DND-41 (cell line): ENCODE data around the gene TCF20.

Experiments
- ATAC-seq: fragments of 200-7000 bp; cut with Tn5 transposase; 3 replicates; pipeline ENCODE4 v1.9.1; 2021; ENCODE audit warnings: low read depth; ENCODE audit not compliant: insufficient read depth
- DNase-seq: peaks from one replicate; pipeline ENCODE4 v3.0.0-alpha.2; 2020
- H2AFZ ChIP-seq: 2 replicates; pipeline ENCODE4 v1.6.0; 2012; ENCODE audit warnings: low read depth, low read length
- H3K27ac ChIP-seq: 2 replicates; pipeline ENCODE4 v1.5.1; 2012; ENCODE audit warnings: low read length, inconsistent platforms
- H3K27me3 ChIP-seq: fragments of 200-600 bp; sonication (generic); 2 replicates; pipeline ENCODE4 v1.6.0; 2012; ENCODE audit warnings: low read length, mild to moderate bottlenecking, inconsistent platforms; ENCODE audit not compliant: insufficient read depth, poor library complexity
- H3K36me3 ChIP-seq: 2 replicates; pipeline ENCODE4 v1.5.1; 2012; ENCODE audit warnings: low read length, inconsistent platforms; ENCODE audit not compliant: insufficient read depth
- H3K4me1 ChIP-seq: 2 replicates; pipeline ENCODE4 v1.5.1; 2012; ENCODE audit warnings: mild to moderate bottlenecking, low read length; ENCODE audit not compliant: insufficient read depth
- H3K4me2 ChIP-seq: 2 replicates; pipeline ENCODE4 v1.6.0; 2012; ENCODE audit warnings: mild to moderate bottlenecking, moderate library complexity, low read length, inconsistent platforms; ENCODE audit not compliant: insufficient read depth
- H3K4me3 ChIP-seq, 2 experiments: fragments of 200-600 bp in 1 of 2; shearing (Covaris generic) in 1 of 2; 2 replicates each; pipeline ENCODE4 v1.5.1; 2012 to 2016; ENCODE audit warnings: inconsistent platforms in 2 of 2, low read length in 2 of 2, mild to moderate bottlenecking in 2 of 2, low read depth in 1 of 2, moderate library complexity in 1 of 2
- H3K79me2 ChIP-seq: 2 replicates; pipeline ENCODE4 v1.6.0; 2012; ENCODE audit warnings: low read length, inconsistent platforms; ENCODE audit not compliant: insufficient read depth
- H3K9ac ChIP-seq: 2 replicates; pipeline ENCODE4 v1.6.0; 2012; ENCODE audit warnings: low read depth, mild to moderate bottlenecking, inconsistent platforms, low read length, moderate library complexity
- H3K9me3 ChIP-seq: 2 replicates; pipeline ENCODE4 v1.5.1; 2012; ENCODE audit warnings: low read length, moderate library complexity, mild to moderate bottlenecking, inconsistent platforms; ENCODE audit not compliant: insufficient read depth, severe bottlenecking
- H4K20me1 ChIP-seq: 2 replicates; pipeline ENCODE4 v1.6.0; 2012; ENCODE audit warnings: low read length; ENCODE audit not compliant: insufficient read depth
- CTCF ChIP-seq: IDR thresholded peaks from 2 replicates; pipeline ENCODE4 v1.5.1; 2012; ENCODE audit warnings: borderline replicate concordance, low read length, moderate library complexity, mild to moderate bottlenecking; ENCODE audit not compliant: poor library complexity, severe bottlenecking; ENCODE audit errors: extremely low read depth
- EZH2 ChIP-seq: IDR thresholded peaks from 3 replicates; pipeline ENCODE4 v1.6.1; 2012; ENCODE audit warnings: borderline replicate concordance, low read depth, mild to moderate bottlenecking, moderate library complexity, low read length, inconsistent platforms; ENCODE audit not compliant: severe bottlenecking

Gene TCF20

GRCh38 chr22:42314709-42315391 lies 44.4 kb upstream of the TCF20 start:
- no peak overlapping the region for H2AFZ ChIP-seq
- TF ChIP-seq CTCF (no peak), EZH2 (no peak)
- no peak overlapping the region for H3K9ac ChIP-seq
- H3K9me3 ChIP-seq: no peaks in the 10 kb centered on the region
- ATAC-seq (no peak), DNase-seq (no peak)
- H3K27ac ChIP-seq: no peak overlapping the region
- H3K4me2 ChIP-seq: no peak overlapping the region
- peaks cover 15% of the 10 kb centered on the region for H3K79me2 ChIP-seq
- no peak overlapping the region for H3K4me3 ChIP-seq
- H3K27me3 ChIP-seq: no peaks in the 10 kb centered on the region
- no peaks in the 10 kb centered on the region for H3K4me1 ChIP-seq
- no peaks in the 10 kb centered on the region for H3K36me3 ChIP-seq
- peaks cover 85% of the 10 kb centered on the region for H4K20me1 ChIP-seq

GRCh38 chr22:42313804-42314581 lies 43.5 kb upstream of the TCF20 start:
- Histone ChIP-seq H3K4me1 (no peaks in the 10 kb centered on the region), H4K20me1 (peaks cover 87% of the 10 kb centered on the region), H3K79me2 (peaks cover 15% of the 10 kb centered on the region), H3K27me3 (no peaks in the 10 kb centered on the region), H3K9me3 (no peaks in the 10 kb centered on the region), H3K9ac (no peak overlapping the region), H3K36me3 (no peaks in the 10 kb centered on the region), H3K4me2 (no peak overlapping the region), H3K27ac (no peak overlapping the region), H2AFZ (no peak overlapping the region), H3K4me3 (no peak overlapping the region)
- TF ChIP-seq EZH2: no peak
- peak; percentile 33 for TF ChIP-seq CTCF
- ATAC-seq (peak; percentile 52; the same call in 2 of the 3 replicates), DNase-seq (no peak)

DNA sequence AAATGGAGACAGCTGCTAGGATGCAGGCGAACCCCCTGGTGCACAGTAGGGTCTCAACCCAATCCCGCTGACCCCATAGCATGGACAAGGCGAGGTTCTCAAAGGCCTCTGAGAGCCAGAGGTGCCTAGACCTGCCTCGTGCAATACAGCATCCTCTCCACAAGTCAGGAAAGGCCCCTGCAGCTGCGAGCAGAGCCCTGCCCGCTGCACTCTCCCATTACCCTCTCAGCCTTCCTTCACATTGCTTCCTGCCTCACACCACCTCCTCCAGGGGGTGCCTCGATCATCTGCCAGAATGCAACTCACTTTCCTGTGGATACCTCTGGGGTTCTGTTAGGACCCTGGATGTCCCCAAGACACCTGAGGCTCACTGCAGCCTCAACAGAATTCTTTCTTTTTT lies 42.8 kb upstream of the TCF20 start:
- no peak for TF ChIP-seq EZH2
- TF ChIP-seq CTCF: peak; percentile 4
- Histone ChIP-seq H3K79me2 (peaks cover 9% of the 10 kb centered on the region), H2AFZ (no peak overlapping the region), H3K36me3 (no peaks in the 10 kb centered on the region), H3K4me3 (no peak overlapping the region), H4K20me1 (peaks cover 87% of the 10 kb centered on the region), H3K27me3 (no peaks in the 10 kb centered on the region), H3K4me1 (no peaks in the 10 kb centered on the region), H3K4me2 (no peak overlapping the region), H3K27ac (no peak overlapping the region), H3K9ac (no peak overlapping the region), H3K9me3 (no peaks in the 10 kb centered on the region)
- no peak for DNase-seq
- no peak; the same call in 2 of the 3 replicates for ATAC-seq
